Suprapubic skin (tissue), 3 donors: Measurements from ENCODE around the gene TMCO4.

Source experiments
- CTCF ChIP-seq, 2 donors: fragments of 200-600 bp in 1 of 2; fragments of 450-650 bp in 1 of 2; sonication (generic) in 1 of 2; IDR thresholded peaks; one replicate each; pipeline ENCODE4 v1.5.1; 2016 to 2019; ENCODE audit warnings: antibody characterized with exemption in 2 of 2, mild to moderate bottlenecking in 1 of 2, moderate library complexity in 1 of 2
- EP300 ChIP-seq: sonication (generic); formaldehyde crosslinking; IDR thresholded peaks from one replicate; pipeline ENCODE4 v1.6.1; 2017; ENCODE audit warnings: antibody characterized with exemption
- POLR2A ChIP-seq, 2 donors: fragments of 450-650 bp; IDR thresholded peaks; one replicate each; pipeline ENCODE4 v1.6.1; 2017; ENCODE audit warnings: antibody characterized with exemption in 2 of 2, mild to moderate bottlenecking in 2 of 2, moderate library complexity in 2 of 2

GRCh38 chr1:19689856-19690255, 109.9 kb downstream of the TMCO4 start:
- no peak for TF ChIP-seq CTCF (IDR thresholded peaks at IDR 0.05)
- no peak for TF ChIP-seq POLR2A (IDR thresholded peaks at IDR 0.05)
- no peak for TF ChIP-seq EP300
